Loucy (cell line): ENCODE results near the gene LARP4B.

Experiments
- H2AFZ ChIP-seq: fragments of 200-600 bp; sonication (generic); 2 replicates; pipeline ENCODE4 v1.6.0; 2016; ENCODE audit warnings: antibody characterized with exemption, mild to moderate bottlenecking, low read length, moderate library complexity
- H3F3A ChIP-seq: fragments of 200-600 bp; 2 replicates; pipeline ENCODE4 v1.6.0; 2016; ENCODE audit warnings: antibody characterized with exemption, low read depth, mild to moderate bottlenecking
- H3K27me3 ChIP-seq: fragments of 200-600 bp; sonication (generic); 2 replicates; pipeline ENCODE4 v1.6.1; 2014; ENCODE audit warnings: low read length, mild to moderate bottlenecking; ENCODE audit not compliant: insufficient read depth, poor library complexity, severe bottlenecking
- H3K36me3 ChIP-seq: fragments of 200-600 bp; sonication (generic); 2 replicates; pipeline ENCODE4 v1.6.1; 2016; ENCODE audit warnings: low read length; ENCODE audit not compliant: insufficient read depth
- H3K4me1 ChIP-seq: fragments of 200-600 bp; sonication (generic); 2 replicates; pipeline ENCODE4 v1.5.1; 2014; ENCODE audit warnings: low read length, mild to moderate bottlenecking; ENCODE audit not compliant: insufficient read depth, poor library complexity, severe bottlenecking
- H3K4me2 ChIP-seq: fragments of 200-600 bp; sonication (generic); 2 replicates; pipeline ENCODE4 v1.6.0; 2014; ENCODE audit warnings: antibody characterized with exemption, low read length, low read depth, mild to moderate bottlenecking; ENCODE audit not compliant: poor library complexity, severe bottlenecking
- H3K4me3 ChIP-seq: fragments of 200-600 bp; sonication (generic); 2 replicates; pipeline ENCODE4 v1.5.1; 2014; ENCODE audit warnings: low read length, mild to moderate bottlenecking, mixed read lengths; ENCODE audit not compliant: poor library complexity, severe bottlenecking
- H3K79me2 ChIP-seq: fragments of 200-600 bp; sonication (generic); 2 replicates; pipeline ENCODE4 v1.6.1; 2014; ENCODE audit warnings: low read length; ENCODE audit not compliant: insufficient read depth
- H3K9ac ChIP-seq: fragments of 200-600 bp; sonication (generic); 2 replicates; pipeline ENCODE4 v1.6.0; 2014; ENCODE audit warnings: mild to moderate bottlenecking, low read depth, low read length, moderate library complexity; ENCODE audit not compliant: poor library complexity, severe bottlenecking
- H3K9me2 ChIP-seq: fragments of 200-600 bp; sonication (generic); replicated peaks from 2 replicates; pipeline ENCODE4 v1.6.1; 2016; ENCODE audit warnings: low read depth, low read length, mixed read lengths
- H3K9me3 ChIP-seq: fragments of 200-600 bp; sonication (generic); 2 replicates; pipeline ENCODE4 v1.6.1; 2014; ENCODE audit warnings: mild to moderate bottlenecking, antibody characterized with exemption, low read length, low read depth; ENCODE audit not compliant: insufficient read depth
- H4K20me1 ChIP-seq: fragments of 200-600 bp; sonication (generic); 2 replicates; pipeline ENCODE4 v1.6.0; 2014; ENCODE audit warnings: antibody characterized with exemption, low read length, mild to moderate bottlenecking; ENCODE audit not compliant: insufficient read depth, poor library complexity, severe bottlenecking
- EZH2phosphoT487 ChIP-seq: fragments of 200-600 bp; IDR thresholded peaks from 2 replicates; pipeline ENCODE4 v1.6.1; 2018; ENCODE audit warnings: antibody characterized with exemption, mild to moderate bottlenecking, moderate library complexity, borderline replicate concordance
- TF ChIP-seq, protein P1 (sequence below): fragments of 200-600 bp; sonication (generic); conservative IDR thresholded peaks from 2 replicates; pipeline ENCODE4 v1.5.1; 2014; ENCODE audit warnings: mild to moderate bottlenecking, antibody characterized with exemption, low read length

LARP4B gene

DNA sequence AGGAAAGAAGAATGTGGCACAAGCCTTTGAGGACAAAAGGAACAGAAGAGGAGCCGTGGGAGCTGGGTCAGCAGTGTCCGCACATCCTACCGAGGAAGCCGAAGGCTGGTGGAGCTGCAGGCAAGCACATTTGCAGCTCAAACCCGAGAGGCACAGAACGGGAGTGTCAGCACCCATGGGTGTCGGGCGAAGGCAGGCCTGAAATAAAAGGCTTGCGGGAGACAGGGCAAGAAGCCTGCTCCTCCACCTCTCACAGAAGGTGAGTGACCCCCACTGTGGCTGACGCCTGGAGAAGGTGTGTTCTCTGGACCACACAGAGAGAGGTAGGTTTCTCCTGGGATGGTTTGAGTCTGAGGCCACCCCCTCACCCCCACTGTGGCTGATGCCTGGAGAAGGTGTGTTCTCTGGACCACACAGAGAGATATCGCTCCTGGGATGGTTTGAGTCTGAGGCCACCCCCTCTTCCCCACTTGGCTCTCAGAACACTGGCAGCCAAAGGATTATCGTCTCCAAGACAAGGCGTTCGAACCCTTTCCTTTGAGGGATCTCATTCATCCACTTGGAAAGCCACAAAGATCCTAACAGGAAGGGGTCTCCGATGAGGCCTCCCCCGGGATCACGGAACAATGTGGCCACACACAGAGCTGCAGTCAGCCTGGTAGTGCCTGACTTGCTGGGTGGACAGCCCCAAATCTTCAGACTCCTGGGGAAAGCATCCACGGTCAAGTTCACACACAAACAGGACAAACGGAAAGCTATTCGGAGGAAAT is 35.1 kb upstream of the LARP4B start:
- TF ChIP-seq, protein P1, sequence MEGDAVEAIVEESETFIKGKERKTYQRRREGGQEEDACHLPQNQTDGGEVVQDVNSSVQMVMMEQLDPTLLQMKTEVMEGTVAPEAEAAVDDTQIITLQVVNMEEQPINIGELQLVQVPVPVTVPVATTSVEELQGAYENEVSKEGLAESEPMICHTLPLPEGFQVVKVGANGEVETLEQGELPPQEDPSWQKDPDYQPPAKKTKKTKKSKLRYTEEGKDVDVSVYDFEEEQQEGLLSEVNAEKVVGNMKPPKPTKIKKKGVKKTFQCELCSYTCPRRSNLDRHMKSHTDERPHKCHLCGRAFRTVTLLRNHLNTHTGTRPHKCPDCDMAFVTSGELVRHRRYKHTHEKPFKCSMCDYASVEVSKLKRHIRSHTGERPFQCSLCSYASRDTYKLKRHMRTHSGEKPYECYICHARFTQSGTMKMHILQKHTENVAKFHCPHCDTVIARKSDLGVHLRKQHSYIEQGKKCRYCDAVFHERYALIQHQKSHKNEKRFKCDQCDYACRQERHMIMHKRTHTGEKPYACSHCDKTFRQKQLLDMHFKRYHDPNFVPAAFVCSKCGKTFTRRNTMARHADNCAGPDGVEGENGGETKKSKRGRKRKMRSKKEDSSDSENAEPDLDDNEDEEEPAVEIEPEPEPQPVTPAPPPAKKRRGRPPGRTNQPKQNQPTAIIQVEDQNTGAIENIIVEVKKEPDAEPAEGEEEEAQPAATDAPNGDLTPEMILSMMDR = no peak
- no peak for TF ChIP-seq EZH2phosphoT487
- Histone ChIP-seq H3K79me2 (no peaks in the 10 kb centered on the region), H3K4me1 (no peaks in the 10 kb centered on the region), H3K9me2 (no peaks in the 10 kb centered on the region), H2AFZ (no peak overlapping the region), H3K4me2 (no peak overlapping the region), H3K9ac (no peak overlapping the region), H3K4me3 (no peak overlapping the region), H3K36me3 (no peaks in the 10 kb centered on the region), H3F3A (no peaks in the 10 kb centered on the region), H4K20me1 (no peaks in the 10 kb centered on the region), H3K9me3 (no peaks in the 10 kb centered on the region), H3K27me3 (no peaks in the 10 kb centered on the region)

DNA sequence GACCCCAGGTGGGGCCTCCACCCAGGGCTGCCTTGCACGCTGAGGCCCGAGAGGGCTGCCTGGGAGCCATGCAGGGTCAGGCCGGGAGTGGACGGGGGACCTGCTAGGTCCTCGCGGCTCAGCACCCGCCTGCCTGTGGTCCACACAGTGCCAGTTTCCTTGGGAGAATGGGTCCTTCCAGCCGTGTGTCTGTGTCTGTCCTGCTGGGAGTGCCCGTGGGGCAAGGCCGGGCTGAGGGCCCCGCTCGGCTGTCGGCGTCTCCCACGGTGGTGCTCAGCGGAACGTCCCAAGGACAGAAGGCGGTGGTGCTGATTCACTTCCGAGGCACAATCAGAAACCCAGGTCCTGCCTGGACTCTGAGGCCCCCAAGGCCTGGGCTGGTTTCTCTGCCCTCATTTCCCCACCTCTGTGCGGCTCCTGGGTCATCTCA is 33.5 kb upstream of the LARP4B start:
- TF ChIP-seq EZH2phosphoT487 = no peak
- TF ChIP-seq, protein P1 = no peak
- H3K9me3 ChIP-seq = no peaks in the 10 kb centered on the region
- H3K9me2 ChIP-seq = no peaks in the 10 kb centered on the region
- no peaks in the 10 kb centered on the region for H3F3A ChIP-seq
- H4K20me1 ChIP-seq = no peaks in the 10 kb centered on the region
- no peaks in the 10 kb centered on the region for H3K27me3 ChIP-seq
- no peak overlapping the region for H3K4me3 ChIP-seq
- no peak overlapping the region for H3K9ac ChIP-seq
- H3K4me2 ChIP-seq = no peak overlapping the region
- no peaks in the 10 kb centered on the region for H3K36me3 ChIP-seq
- H3K4me1 ChIP-seq = no peaks in the 10 kb centered on the region
- H2AFZ ChIP-seq = no peak overlapping the region
- H3K79me2 ChIP-seq = no peaks in the 10 kb centered on the region

DNA sequence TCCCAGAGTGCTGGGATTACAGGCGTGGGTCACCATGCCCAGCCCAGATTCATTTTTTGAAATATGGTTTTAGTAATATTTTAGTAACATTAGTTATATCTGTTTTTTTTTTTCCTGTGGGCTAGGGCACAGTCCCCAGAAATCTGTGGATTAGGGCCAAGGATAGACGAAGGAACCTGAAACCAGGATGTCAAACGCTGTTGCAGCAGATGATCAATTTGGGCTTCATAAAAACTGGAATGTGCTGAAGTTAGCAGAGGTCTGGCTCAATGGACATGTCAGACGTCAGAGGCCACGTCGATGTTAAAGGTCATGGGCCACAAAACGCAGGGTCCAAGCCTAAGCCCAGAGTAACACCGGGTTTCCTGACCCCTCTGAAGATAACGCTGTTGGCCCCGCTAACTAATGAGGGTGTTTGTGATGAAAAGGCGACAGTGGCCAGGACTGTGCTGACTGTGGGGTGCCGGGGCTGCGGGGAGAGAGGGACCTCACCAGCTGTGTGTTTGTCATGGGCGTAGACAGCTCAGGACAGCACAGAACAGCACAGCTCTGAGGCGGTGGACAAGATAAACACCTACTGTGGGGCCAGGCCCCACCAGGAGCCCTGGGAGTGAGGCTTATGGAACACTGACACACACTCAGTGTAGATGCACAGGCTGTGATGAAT is 32.9 kb upstream of the LARP4B start:
- Histone ChIP-seq H3F3A (no peaks in the 10 kb centered on the region), H3K4me1 (no peaks in the 10 kb centered on the region), H3K9ac (no peak overlapping the region), H3K27me3 (no peaks in the 10 kb centered on the region), H2AFZ (no peak overlapping the region), H3K36me3 (no peaks in the 10 kb centered on the region), H3K4me3 (no peak overlapping the region), H3K79me2 (no peaks in the 10 kb centered on the region), H3K9me3 (no peaks in the 10 kb centered on the region), H3K4me2 (no peak overlapping the region), H3K9me2 (no peaks in the 10 kb centered on the region), H4K20me1 (no peaks in the 10 kb centered on the region)
- TF ChIP-seq, protein P1 = no peak
- TF ChIP-seq EZH2phosphoT487 = no peak
